ENCODE measurements around the gene TMF1. TPM values are rescaled to one million over a fixed set of nuclear protein-coding genes. Genes with fewer than 3 reads are reported as not detected.
A peak's percentile ranks its signal among the peaks of the same experiment; 100 is the strongest.

Gene TMF1
- total and polyA plus RNA-seq, 4 donors: 7.4 to 52.8 (median 30.2) TPM

DNA sequence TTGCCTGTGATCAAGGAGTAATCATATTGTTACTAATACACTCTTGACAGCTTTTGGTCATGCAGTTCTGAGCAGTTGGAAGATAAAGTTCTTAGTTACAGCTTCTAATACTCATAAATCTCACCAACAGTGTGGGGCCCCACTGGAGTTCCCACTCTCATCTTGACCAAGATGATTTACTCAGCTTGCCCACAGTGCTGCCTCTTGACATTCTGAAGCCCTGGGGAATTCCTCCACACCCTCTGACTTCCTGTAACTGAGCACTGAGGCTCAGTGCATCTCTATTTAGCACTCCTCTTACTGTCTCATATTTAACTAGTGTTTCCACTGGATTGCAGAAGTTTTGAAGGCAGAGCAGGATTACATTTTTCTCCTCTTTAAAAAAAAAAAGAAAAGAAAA is 30.7 kb upstream of the TMF1 start:
- intact Hi-C loops (cut with DNase I): loop anchor here in 1 of 2 donors (10.0 kb wide), 1 partner anchor 68 kb away; the partner anchor contains the start of gene EOGT
- no peak overlapping the region for H3K27ac ChIP-seq (ENCODE audit: low read depth in 1 of 2, low read length in 2 of 2)
- no peaks in the 10 kb centered on the region for H3K36me3 ChIP-seq (ENCODE audit: control insufficient read depth in 1 of 2, insufficient read depth in 2 of 2, low read length in 1 of 2)
- no peak overlapping the region for H3K4me3 ChIP-seq (ENCODE audit: low read length in 2 of 2)
- H3K9me3 ChIP-seq (ENCODE audit: control insufficient read depth, low read length): no peaks in the 10 kb centered on the region
- H3K27me3 ChIP-seq (ENCODE audit: control insufficient read depth in 1 of 2, insufficient read depth in 2 of 2, low read length in 1 of 2): no peaks in the 10 kb centered on the region
- no peak for ATAC-seq (ENCODE audit: low FRiP score)
- peak in 1 of 2 donors; percentile 55 for DNase-seq
- H3K4me1 ChIP-seq (ENCODE audit: control insufficient read depth in 1 of 2, insufficient read depth in 2 of 2, low read length in 2 of 2): peaks cover 4 to 7% of the 10 kb centered on the region in 2 donors

DNA sequence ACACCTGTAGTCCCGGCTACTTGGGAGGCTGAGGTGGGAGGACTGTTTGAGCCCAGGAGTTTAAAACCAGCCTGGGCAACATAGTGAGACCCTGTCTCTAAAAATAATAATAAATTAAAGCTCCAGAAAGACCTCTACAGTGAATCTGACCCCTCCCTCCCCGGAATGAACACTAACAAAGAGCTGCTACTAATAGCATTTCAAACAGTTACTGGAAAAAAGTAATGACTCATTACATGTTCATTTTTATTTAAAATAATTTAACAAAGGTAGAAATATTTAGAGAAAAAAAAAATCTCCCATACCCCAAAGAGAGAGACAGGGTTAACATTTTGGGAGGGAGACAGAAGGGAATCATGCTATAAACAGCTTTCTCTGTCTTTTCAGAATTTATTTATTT is 30.2 kb upstream of the TMF1 start:
- intact Hi-C loops (cut with DNase I): loop anchor here in 1 of 2 donors (10.0 kb wide), 1 partner anchor 68 kb away; the partner anchor contains the start of gene EOGT
- H3K36me3 ChIP-seq (ENCODE audit: control insufficient read depth in 1 of 2, insufficient read depth in 2 of 2, low read length in 1 of 2): no peaks in the 10 kb centered on the region
- no peak for DNase-seq
- no peaks in the 10 kb centered on the region for H3K9me3 ChIP-seq (ENCODE audit: control insufficient read depth, low read length)
- 73 to 77% methylated on average over 2 of the region's 2 CpGs for WGBS, 2 donors
- no peak overlapping the region for H3K4me3 ChIP-seq (ENCODE audit: low read length in 2 of 2)
- H3K4me1 ChIP-seq (ENCODE audit: control insufficient read depth in 1 of 2, insufficient read depth in 2 of 2, low read length in 2 of 2): peaks cover 4 to 7% of the 10 kb centered on the region in 2 donors
- no peaks in the 10 kb centered on the region for H3K27me3 ChIP-seq (ENCODE audit: control insufficient read depth in 1 of 2, insufficient read depth in 2 of 2, low read length in 1 of 2)
- ATAC-seq (ENCODE audit: low FRiP score): no peak
- H3K27ac ChIP-seq (ENCODE audit: low read depth in 1 of 2, low read length in 2 of 2): no peak overlapping the region

DNA sequence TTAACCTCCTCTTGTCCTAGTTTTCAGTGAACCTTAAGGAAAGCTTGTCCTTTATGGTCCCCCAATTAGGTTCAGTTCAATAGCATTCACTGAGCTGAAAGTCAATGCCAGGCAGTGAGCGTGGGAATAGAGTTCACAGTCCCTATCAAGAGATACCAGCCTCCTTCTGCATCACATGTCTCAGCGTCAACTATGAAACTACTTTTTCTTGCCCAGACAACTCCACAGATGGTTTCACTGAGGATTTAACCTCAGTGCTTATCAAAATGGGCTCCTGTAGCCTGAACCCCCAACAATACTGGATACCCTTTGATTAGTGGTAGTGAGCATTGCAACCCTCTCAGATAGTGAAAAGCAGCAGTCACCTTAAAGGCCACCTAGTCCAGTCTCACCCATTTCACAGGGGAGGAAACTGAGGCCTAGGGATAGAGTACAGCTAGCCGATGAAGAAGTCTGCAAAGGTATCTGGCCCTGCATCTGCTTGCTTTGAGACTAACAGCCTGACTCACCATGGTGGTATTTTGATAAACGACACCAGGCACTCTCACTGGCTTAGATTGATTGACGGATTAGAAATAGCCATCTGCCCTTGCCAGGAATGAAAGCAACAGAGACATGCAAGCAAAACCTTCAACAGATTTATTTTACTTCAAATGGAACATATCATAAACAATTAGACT is 29.6 kb upstream of the TMF1 start:
- Histone ChIP-seq H3K4me1 (ENCODE audit: control insufficient read depth in 1 of 2, insufficient read depth in 2 of 2, low read length in 2 of 2) (peaks cover 4 to 7% of the 10 kb centered on the region in 2 donors), H3K27ac (ENCODE audit: low read depth in 1 of 2, low read length in 2 of 2) (no peak overlapping the region), H3K9me3 (ENCODE audit: control insufficient read depth, low read length) (no peaks in the 10 kb centered on the region), H3K4me3 (ENCODE audit: low read length in 2 of 2) (no peak overlapping the region), H3K36me3 (ENCODE audit: control insufficient read depth in 1 of 2, insufficient read depth in 2 of 2, low read length in 1 of 2) (no peaks in the 10 kb centered on the region), H3K27me3 (ENCODE audit: control insufficient read depth in 1 of 2, insufficient read depth in 2 of 2, low read length in 1 of 2) (no peaks in the 10 kb centered on the region)
- DNase-seq (no peak), ATAC-seq (ENCODE audit: low FRiP score) (no peak)
- intact Hi-C loops (cut with DNase I): loop anchor here in 1 of 2 donors (2.0 to 10.0 kb wide), 2 partner anchors 29 to 67 kb away; partner anchors contain the start of genes EOGT and TMF1
- 71 to 74% methylated on average over 5 of the region's 5 CpGs for WGBS, 2 donors

DNA sequence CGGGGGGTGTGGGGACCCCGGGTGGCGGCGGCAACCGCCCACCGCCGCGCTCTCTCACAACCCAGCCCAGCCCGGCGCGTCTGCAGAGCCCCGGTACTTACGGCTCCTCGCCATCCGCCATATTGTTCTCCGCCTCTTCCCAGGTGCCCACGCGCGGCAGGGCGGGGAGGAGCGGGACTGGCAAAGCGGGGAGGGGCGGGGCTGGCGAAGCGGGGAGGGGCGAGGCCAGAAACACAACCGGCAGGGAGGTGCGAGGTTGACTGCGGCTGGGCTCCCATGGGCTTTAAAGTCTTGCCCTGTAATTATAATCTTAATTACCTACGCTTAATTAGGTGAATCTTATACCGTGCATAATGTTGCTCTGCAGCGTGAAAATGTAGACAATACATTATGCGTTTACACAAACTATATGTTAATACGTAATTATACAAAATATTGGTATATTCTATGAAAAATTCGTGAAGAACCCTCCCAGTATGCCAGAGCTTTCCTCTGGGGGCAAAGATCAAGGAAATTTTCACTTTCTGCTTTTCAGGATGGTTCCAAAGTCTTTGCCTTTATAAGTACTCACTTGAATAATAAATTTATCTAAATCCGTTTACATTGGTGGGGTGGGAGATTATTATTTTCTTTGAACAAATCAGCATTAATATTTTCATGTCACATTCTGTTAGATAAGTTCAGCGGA is 28.2 kb upstream of the TMF1 start, which contains the start of gene UBA3:
UBA3 (minus strand) TSS at position 133 of the 688 bp plus-strand sequence; CDS start at position 121, 12 bp downstream.
- H3K4me1 ChIP-seq (ENCODE audit: control insufficient read depth in 1 of 2, insufficient read depth in 2 of 2, low read length in 2 of 2): peaks cover 4 to 7% of the 10 kb centered on the region in 2 donors
- no peaks in the 10 kb centered on the region for H3K36me3 ChIP-seq (ENCODE audit: control insufficient read depth in 1 of 2, insufficient read depth in 2 of 2, low read length in 1 of 2)
- WGBS, 2 donors: 1% methylated on average over 32 to 37 of the region's 37 CpGs
- no peaks in the 10 kb centered on the region for H3K27me3 ChIP-seq (ENCODE audit: control insufficient read depth in 1 of 2, insufficient read depth in 2 of 2, low read length in 1 of 2)
- ATAC-seq (ENCODE audit: low FRiP score) (peak; percentile 92), DNase-seq (peak; percentile 94 to 97)
- H3K4me3 ChIP-seq (ENCODE audit: low read length in 2 of 2): peak within 1 kb of the TSS; percentile 100
- H3K27ac ChIP-seq (ENCODE audit: low read depth in 1 of 2, low read length in 2 of 2): no peak within 1 kb of the TSS
- intact Hi-C loops (cut with DNase I): loop anchor here in 1 of 2 donors (2.0 to 10.0 kb wide), 2 partner anchors 28 to 66 kb away; partner anchors contain the start of genes EOGT and TMF1
- no peaks in the 10 kb centered on the region for H3K9me3 ChIP-seq (ENCODE audit: control insufficient read depth, low read length)

DNA sequence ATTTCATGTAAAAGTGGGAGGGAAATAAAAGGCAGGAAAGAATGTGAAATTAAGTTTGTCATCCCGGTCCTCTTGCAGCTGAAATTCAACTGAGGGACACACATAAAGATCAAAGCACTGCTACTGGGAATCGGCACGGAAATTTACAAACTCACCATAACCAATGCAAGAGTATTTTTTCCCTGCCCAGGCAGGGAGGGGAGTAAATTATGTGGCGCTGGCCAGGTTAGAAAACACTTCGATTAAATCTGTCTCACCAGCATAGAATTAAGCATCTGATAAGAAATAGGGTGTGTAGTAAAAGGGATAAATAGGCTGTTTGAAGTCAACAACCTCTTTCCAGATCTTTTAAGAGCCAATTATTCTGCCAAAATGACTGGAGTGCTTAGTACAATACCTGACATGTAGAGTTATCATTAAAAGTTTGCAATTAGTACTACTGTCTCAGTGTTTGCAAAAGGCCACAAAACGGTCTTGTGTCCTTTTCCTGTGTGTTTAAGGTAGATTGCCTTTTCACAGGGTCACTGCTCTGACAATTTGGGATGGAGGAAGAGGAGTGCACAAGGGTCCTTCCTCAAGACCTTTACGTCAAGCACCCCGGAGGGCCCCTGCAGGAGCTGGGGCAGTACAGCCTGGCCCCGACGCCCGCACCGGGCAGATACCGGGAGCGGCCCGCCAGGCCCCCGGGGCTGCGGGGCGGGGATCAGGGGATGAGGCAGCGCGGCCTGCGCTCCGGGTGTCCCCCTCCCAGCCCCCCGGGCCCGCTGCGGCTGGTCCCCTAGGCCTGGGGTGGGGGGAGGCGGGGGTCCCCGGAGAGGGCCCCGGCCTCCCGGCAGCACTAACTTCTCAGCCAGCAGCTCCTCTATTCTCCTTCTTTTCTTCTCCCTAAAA is 27.4 kb upstream of the TMF1 start:
- intact Hi-C loops (cut with DNase I): loop anchor here in 1 of 2 donors (2.0 to 10.0 kb wide), 2 partner anchors 27 to 65 kb away; partner anchors contain the start of genes EOGT and TMF1
- H3K27me3 ChIP-seq (ENCODE audit: control insufficient read depth in 1 of 2, insufficient read depth in 2 of 2, low read length in 1 of 2): no peaks in the 10 kb centered on the region
- 3% methylated on average over 24 to 29 of the region's 29 CpGs for WGBS, 2 donors
- H3K36me3 ChIP-seq (ENCODE audit: control insufficient read depth in 1 of 2, insufficient read depth in 2 of 2, low read length in 1 of 2): no peaks in the 10 kb centered on the region
- peak in 1 of 2 donors; percentile 52 for DNase-seq
- no peaks in the 10 kb centered on the region for H3K9me3 ChIP-seq (ENCODE audit: control insufficient read depth, low read length)
- peaks cover 4 to 7% of the 10 kb centered on the region in 2 donors for H3K4me1 ChIP-seq (ENCODE audit: control insufficient read depth in 1 of 2, insufficient read depth in 2 of 2, low read length in 2 of 2)
- ATAC-seq (ENCODE audit: low FRiP score): peak; percentile 37
- H3K4me3 ChIP-seq (ENCODE audit: low read length in 2 of 2): peak overlapping the region; percentile 100
- H3K27ac ChIP-seq (ENCODE audit: low read depth in 1 of 2, low read length in 2 of 2): no peak overlapping the region

DNA sequence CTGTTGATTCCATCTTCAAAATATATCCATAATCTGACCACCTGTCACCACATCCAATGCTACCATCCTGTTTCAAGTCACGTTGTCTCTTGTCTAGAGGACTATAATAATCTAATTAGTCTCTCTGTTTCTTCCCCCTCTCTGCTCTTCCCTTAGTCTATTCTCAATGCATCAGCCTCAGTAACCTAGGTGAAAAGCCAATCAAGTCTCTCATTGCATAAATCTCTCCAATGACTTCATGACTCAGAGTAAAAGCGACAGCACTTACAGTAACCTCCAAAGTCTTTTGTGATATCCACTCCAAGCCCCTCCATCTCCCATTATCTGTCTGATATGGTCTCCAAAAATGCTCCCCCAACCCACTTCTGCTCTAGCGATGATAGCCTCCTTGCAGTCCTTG is 20.8 kb upstream of the TMF1 start:
- H3K27ac ChIP-seq (ENCODE audit: low read depth in 1 of 2, low read length in 2 of 2): no peak overlapping the region
- no peaks in the 10 kb centered on the region for H3K4me1 ChIP-seq (ENCODE audit: control insufficient read depth in 1 of 2, insufficient read depth in 2 of 2, low read length in 2 of 2)
- H3K27me3 ChIP-seq (ENCODE audit: control insufficient read depth in 1 of 2, insufficient read depth in 2 of 2, low read length in 1 of 2): no peaks in the 10 kb centered on the region
- H3K9me3 ChIP-seq (ENCODE audit: control insufficient read depth, low read length): no peaks in the 10 kb centered on the region
- intact Hi-C loops (cut with DNase I): no loop called here
- DNase-seq: no peak
- WGBS, 2 donors: 92 to 95% methylated on average over 3 of the region's 3 CpGs
- no peak overlapping the region for H3K4me3 ChIP-seq (ENCODE audit: low read length in 2 of 2)
- peaks cover 0 to 2% of the 10 kb centered on the region in 2 donors for H3K36me3 ChIP-seq (ENCODE audit: control insufficient read depth in 1 of 2, insufficient read depth in 2 of 2, low read length in 1 of 2)
- ATAC-seq (ENCODE audit: low FRiP score): no peak

DNA sequence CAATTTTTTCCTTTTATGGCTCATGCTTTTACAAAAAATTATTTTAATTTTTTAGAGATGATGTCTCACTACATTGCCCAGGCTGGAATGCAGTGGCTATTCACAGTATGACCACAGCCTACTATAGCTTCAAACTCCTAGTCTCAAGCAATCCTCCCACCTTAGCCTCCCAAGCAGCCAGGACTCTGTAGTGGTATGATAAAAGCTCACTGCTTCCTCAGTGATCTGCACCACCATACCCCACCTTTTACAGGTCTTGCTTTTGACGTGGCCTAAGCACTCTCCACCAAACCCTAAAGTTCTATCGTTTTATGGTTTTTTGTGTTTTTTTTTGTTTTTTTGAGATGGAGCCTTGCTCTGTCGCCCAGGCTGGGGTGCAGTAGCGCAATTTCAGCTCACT is 14.0 kb upstream of the TMF1 start:
- H3K27ac ChIP-seq (ENCODE audit: low read depth in 1 of 2, low read length in 2 of 2): no peak overlapping the region
- WGBS, 2 donors: 80 to 89% methylated on average over 4 of the region's 4 CpGs
- no peaks in the 10 kb centered on the region for H3K9me3 ChIP-seq (ENCODE audit: control insufficient read depth, low read length)
- ATAC-seq (ENCODE audit: low FRiP score) (no peak), DNase-seq (no peak)
- peaks cover 0 to 1% of the 10 kb centered on the region in 2 donors for H3K4me1 ChIP-seq (ENCODE audit: control insufficient read depth in 1 of 2, insufficient read depth in 2 of 2, low read length in 2 of 2)
- H3K4me3 ChIP-seq (ENCODE audit: low read length in 2 of 2): no peak overlapping the region
- no peaks in the 10 kb centered on the region for H3K27me3 ChIP-seq (ENCODE audit: control insufficient read depth in 1 of 2, insufficient read depth in 2 of 2, low read length in 1 of 2)
- H3K36me3 ChIP-seq (ENCODE audit: control insufficient read depth in 1 of 2, insufficient read depth in 2 of 2, low read length in 1 of 2): peaks cover 2% of the 10 kb centered on the region in 2 donors
- intact Hi-C loops (cut with DNase I): no loop called here

DNA sequence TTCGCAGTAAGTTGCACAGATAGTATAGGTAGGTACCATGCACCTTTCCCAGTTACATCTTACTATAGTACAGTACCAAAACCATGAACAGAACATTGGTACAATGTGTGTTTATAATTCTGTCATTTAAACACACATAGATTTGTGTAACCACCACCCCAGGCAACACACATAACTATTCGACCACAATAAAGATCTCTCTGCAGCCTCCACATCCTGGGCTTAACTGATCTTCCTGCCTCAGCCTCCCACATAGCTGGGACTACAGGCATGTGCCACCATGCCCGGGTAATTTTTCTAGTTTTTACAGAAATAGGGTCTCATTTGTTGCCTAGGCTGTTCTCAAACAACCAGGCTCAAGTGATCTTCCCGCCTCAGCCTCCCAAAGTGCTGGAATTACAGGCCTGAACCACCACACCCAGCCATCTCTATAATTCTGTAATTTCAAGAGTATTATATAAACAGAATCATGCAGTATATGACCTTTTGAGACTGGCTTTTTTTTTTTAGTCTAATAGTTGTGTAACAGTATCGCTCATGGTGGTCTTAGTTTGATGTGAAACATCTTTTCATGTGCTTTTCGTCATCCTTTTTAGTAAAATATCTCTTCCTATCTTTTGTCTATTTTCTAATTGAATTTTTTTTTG is 13.3 kb upstream of the TMF1 start:
- no peak for ATAC-seq (ENCODE audit: low FRiP score)
- no peak overlapping the region for H3K27ac ChIP-seq (ENCODE audit: low read depth in 1 of 2, low read length in 2 of 2)
- intact Hi-C loops (cut with DNase I): no loop called here
- DNase-seq: no peak
- peaks cover 0 to 1% of the 10 kb centered on the region in 2 donors for H3K4me1 ChIP-seq (ENCODE audit: control insufficient read depth in 1 of 2, insufficient read depth in 2 of 2, low read length in 2 of 2)
- peaks cover 0 to 2% of the 10 kb centered on the region in 2 donors for H3K36me3 ChIP-seq (ENCODE audit: control insufficient read depth in 1 of 2, insufficient read depth in 2 of 2, low read length in 1 of 2)
- H3K4me3 ChIP-seq (ENCODE audit: low read length in 2 of 2): no peak overlapping the region
- 96% methylated on average over 6 of the region's 6 CpGs for WGBS, 2 donors
- H3K27me3 ChIP-seq (ENCODE audit: control insufficient read depth in 1 of 2, insufficient read depth in 2 of 2, low read length in 1 of 2): no peaks in the 10 kb centered on the region
- no peaks in the 10 kb centered on the region for H3K9me3 ChIP-seq (ENCODE audit: control insufficient read depth, low read length)
